T-helper 2 cell treated with Interferon-gamma antibody and Interleukin-4, amounts not matched to agents 100 ng/mL and 5 ng/mL, for 36 hours (primary cell): ENCODE data around the gene THEMIS. TPM values are rescaled to one million over a fixed set of nuclear protein-coding genes. Genes with fewer than 3 reads are reported as not detected.
"Not testable (repeated sequence)": the region's sequence is repeated elsewhere in the genome, so short reads cannot be mapped to it uniquely, and the experiment has no call there.

ENCODE experiments used
- intact Hi-C: fragments of 100-400 bp; cut with micrococcal nuclease; formaldehyde crosslinking; loops from one replicate; pipeline ENCODE4 v1.15.1; 2023
- total RNA-seq: library from RNA; stranded (reverse); gene quantifications from 2 replicates; pipeline ENCODE4 v1.2.3, GENCODE V29; 2022

The THEMIS gene
- total RNA-seq, 1 donor from 2014 or later, result 48.1 TPM

- intact Hi-C loops, result no loop called here
These were observed 87.7 kb downstream of the THEMIS start for GRCh38 chr6:127812985-127813698.

GRCh38 chr6:127811900-127812570 lies 88.8 kb downstream of the THEMIS start:
- intact Hi-C loops, result no loop called here

GRCh38 chr6:127807806-127808517 lies 92.9 kb downstream of the THEMIS start:
- intact Hi-C loops, result no loop called here

- intact Hi-C loops, result no loop called here
These were observed 104.1 kb downstream of the THEMIS start for GRCh38 chr6:127796713-127797112.

GRCh38 chr6:127794405-127794804 lies 106.5 kb downstream of the THEMIS start:
- intact Hi-C loops, result no loop called here

- intact Hi-C loops, result no loop called here
These were observed 107.5 kb downstream of the THEMIS start for GRCh38 chr6:127793396-127793795.

- intact Hi-C loops, result no loop called here
These were observed 108.2 kb downstream of the THEMIS start for GRCh38 chr6:127792616-127793015.

GRCh38 chr6:127791779-127792528 lies 108.9 kb downstream of the THEMIS start:
- intact Hi-C loops, result no loop called here

- intact Hi-C loops, result no loop called here
These were observed 110.3 kb downstream of the THEMIS start for GRCh38 chr6:127790571-127790970.

- intact Hi-C loops, result no loop called here
These were observed 114.7 kb downstream of the THEMIS start for GRCh38 chr6:127786109-127786508.

GRCh38 chr6:127784468-127784867 lies 116.4 kb downstream of the THEMIS start:
- intact Hi-C loops, result no loop called here

GRCh38 chr6:127781636-127782272 lies 119.1 kb downstream of the THEMIS start:
- intact Hi-C loops, result not testable (repeated sequence)

- intact Hi-C loops, result no loop called here
These were observed 124.5 kb downstream of the THEMIS start for GRCh38 chr6:127776320-127776719.

- intact Hi-C loops, result no loop called here
These were observed 125.5 kb downstream of the THEMIS start for GRCh38 chr6:127775371-127775770.

GRCh38 chr6:127768745-127769144 lies 132.1 kb downstream of the THEMIS start:
- intact Hi-C loops, result no loop called here

- intact Hi-C loops, result no loop called here
These were observed 132.6 kb downstream of the THEMIS start for GRCh38 chr6:127768223-127768622.

- intact Hi-C loops, result no loop called here
These were observed 134.9 kb downstream of the THEMIS start for GRCh38 chr6:127765949-127766348.

- intact Hi-C loops, result no loop called here
These were observed 138.6 kb downstream of the THEMIS start for GRCh38 chr6:127762284-127762683.

GRCh38 chr6:127761084-127761483 lies 139.8 kb downstream of the THEMIS start:
- intact Hi-C loops, result no loop called here

GRCh38 chr6:127749095-127749494 lies 151.8 kb downstream of the THEMIS start:
- intact Hi-C loops, result no loop called here

GRCh38 chr6:127748290-127748689 lies 152.6 kb downstream of the THEMIS start:
- intact Hi-C loops, result no loop called here
